Measurements from ENCODE around the gene PSMD2. TPM values are rescaled to one million over a fixed set of nuclear protein-coding genes. Genes with fewer than 3 reads are reported as not detected.

PSMD2 gene
- total RNA-seq, 1 experiment from 2014 or later = 344 TPM

DNA sequence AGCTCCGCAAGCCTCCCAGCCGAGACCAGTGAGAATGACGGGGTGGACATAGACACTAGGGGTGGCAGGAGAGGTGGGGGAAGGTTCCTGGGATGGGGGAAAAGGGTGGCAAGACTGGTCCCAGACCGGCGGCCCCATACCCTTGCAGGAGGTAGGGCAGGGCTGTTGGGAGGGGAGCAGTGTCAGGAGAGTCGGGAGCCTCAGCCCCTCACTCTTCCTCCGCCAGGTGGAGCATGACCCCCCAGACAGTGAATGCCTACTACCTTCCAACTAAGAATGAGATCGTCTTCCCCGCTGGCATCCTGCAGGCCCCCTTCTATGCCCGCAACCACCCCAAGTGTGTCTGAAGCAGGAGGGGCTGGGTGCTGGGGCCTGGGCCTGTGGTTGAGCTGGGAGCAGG, 8.7 kb upstream of the PSMD2 start:
- H3T11ph ChIP-seq (ENCODE audit: low read length) = no peak overlapping the region
- no peak overlapping the region for H4K91ac ChIP-seq (ENCODE audit: insufficient read length, low read depth, low read length)
- H3K79me2 ChIP-seq (ENCODE audit: insufficient read depth, low read length) = no peaks in the 10 kb centered on the region
- no peak overlapping the region for H2AFZ ChIP-seq (ENCODE audit: low read length)
- no peaks in the 10 kb centered on the region for H3K23me2 ChIP-seq (ENCODE audit: insufficient read length, low read depth, low read length, poor library complexity, severe bottlenecking)
- H4K5ac ChIP-seq (ENCODE audit: insufficient read length, low read depth, low read length) = no peak overlapping the region
- Mint-ChIP-seq H3K27ac (no peak overlapping the region; a peak in 1 of 7 replicates), H3K4me1 (no peaks in the 10 kb centered on the region), H3K27me3 (ENCODE audit: low read depth) (peaks cover 12% of the 10 kb centered on the region), H3K36me3 (ENCODE audit: insufficient read depth in 1 of 3, low read depth in 3 of 3) (no peaks in the 10 kb centered on the region; a peak in 1 of 7 replicates), H3K4me3 (no peak overlapping the region), H3K9me3 (no peaks in the 10 kb centered on the region)
- H3K14ac ChIP-seq (ENCODE audit: insufficient read depth, low read length) = no peak overlapping the region
- H3K4ac ChIP-seq (ENCODE audit: low read depth, low read length) = no peak overlapping the region
- H2AK5ac ChIP-seq (ENCODE audit: insufficient read length, low read length) = no peak overlapping the region
- no peaks in the 10 kb centered on the region for H4K20me1 ChIP-seq (ENCODE audit: control insufficient read depth, insufficient read depth, insufficient read length)
- no peaks in the 10 kb centered on the region for H3K4me1 ChIP-seq (ENCODE audit: insufficient read depth, low read length)
- no CpG with 5 or more reads among the region's 10 CpGs for WGBS (ENCODE audit: extremely low coverage, insufficient read length, low lambda C conversion rate)
- no peak overlapping the region for H2BK12ac ChIP-seq (ENCODE audit: insufficient read length, low read depth, low read length)
- no peak overlapping the region for H4K8ac ChIP-seq (replicated peaks; ENCODE audit: insufficient read length, low read depth, low read length)
- no peak overlapping the region for H3K18ac ChIP-seq (ENCODE audit: insufficient read length, low read depth, low read length)
- no peak overlapping the region for H2BK5ac ChIP-seq (ENCODE audit: insufficient read length, low read length)
- H3K79me1 ChIP-seq (ENCODE audit: insufficient read depth, low read depth, low read length, poor library complexity, severe bottlenecking) = no peaks in the 10 kb centered on the region
- no peak overlapping the region for H2BK120ac ChIP-seq (ENCODE audit: low read depth, low read length, poor library complexity, severe bottlenecking)
- no peaks in the 10 kb centered on the region for H3K27me3 ChIP-seq (ENCODE audit: insufficient read depth, low read length)
- peak; percentile 38; the same call in 2 of the 3 replicates for TF ChIP-seq CTCF (conservative IDR thresholded peaks at IDR 0.05)
- H3K4me2 ChIP-seq (ENCODE audit: insufficient read depth, insufficient read length, low read length) = no peak overlapping the region
- peak; percentile 45 for DNase-seq
- H3K27ac ChIP-seq (ENCODE audit: insufficient read length, low read depth, low read length) = no peak overlapping the region
- H2BK15ac ChIP-seq (ENCODE audit: low read depth, low read length) = no peak overlapping the region
- no peak overlapping the region for H2BK20ac ChIP-seq (ENCODE audit: low read depth, low read length, poor library complexity, severe bottlenecking)
- H3K23ac ChIP-seq (ENCODE audit: insufficient read length, low read depth, low read length) = no peak overlapping the region
- H3K9ac ChIP-seq (ENCODE audit: extremely low read depth, insufficient read length, low read length) = no peak overlapping the region
- H3K56ac ChIP-seq (ENCODE audit: insufficient read length, low read depth, low read length) = no peak overlapping the region
- no peaks in the 10 kb centered on the region for H3K9me3 ChIP-seq (ENCODE audit: control insufficient read depth, low read depth, low read length)
